ENCODE data around the gene TLX2. TPM values are rescaled to one million over a fixed set of nuclear protein-coding genes. Genes with fewer than 3 reads are reported as not detected.

The TLX2 gene
- total and polyA plus RNA-seq, 2 of the 4 experiments (the other 2 are of a cell fraction), result not detected

- POLR2A ChIA-PET (ENCODE audit: unreplicated experiment), result no interaction called here
Observed at GRCh38 chr2:74533464-74533863, 19.2 kb downstream of the TLX2 start.

More at GRCh38 chr2:74533464-74533863, 19.2 kb downstream of the TLX2 start:
- Histone ChIP-seq H2BK5ac (ENCODE audit: low read depth, low read length, poor library complexity, severe bottlenecking) (no peak overlapping the region), H3K23ac (ENCODE audit: low read depth, low read length) (no peak overlapping the region), H3K27ac (ENCODE audit: insufficient read depth, low read length) (no peak overlapping the region), H3K36me3 (ENCODE audit: control insufficient read depth, insufficient read depth, low read length) (peaks cover 24% of the 10 kb centered on the region), H4K91ac (ENCODE audit: insufficient read depth, low read depth, low read length) (no peak overlapping the region), H2BK120ac (ENCODE audit: low read depth, low read length) (no peak overlapping the region), H3K27me3 (ENCODE audit: control insufficient read depth, insufficient read depth, low read length) (no peaks in the 10 kb centered on the region), H3K9ac (ENCODE audit: low read depth, low read length) (no peak overlapping the region), H2BK15ac (ENCODE audit: low read depth, low read length) (no peak overlapping the region), H3K9me3 (ENCODE audit: control insufficient read depth, insufficient read depth, low read length) (no peaks in the 10 kb centered on the region), H3K4me1 (ENCODE audit: control insufficient read depth, insufficient read depth, low read length) (peaks cover 10% of the 10 kb centered on the region), H4K5ac (ENCODE audit: low read depth, low read length) (no peak overlapping the region), H4K20me1 (ENCODE audit: insufficient read depth, low read length) (peaks cover 3% of the 10 kb centered on the region; the same call in 1 of the 2 replicates), H3K4me3 (ENCODE audit: insufficient read depth, low read depth, low read length) (no peak overlapping the region), H2BK20ac (ENCODE audit: low read depth, low read length) (no peak overlapping the region), H3K18ac (ENCODE audit: low read depth, low read length) (no peak overlapping the region), H2AK9ac (replicated peaks; ENCODE audit: low read depth, low read length, poor library complexity) (peak overlapping the region; percentile 33), H3K79me1 (ENCODE audit: low read depth in 1 of 2, low read length in 2 of 2) (peaks cover 16 to 33% of the 10 kb centered on the region in 2 experiments), H2AK5ac (ENCODE audit: low read depth, low read length) (no peak overlapping the region), H3K4ac (ENCODE audit: low read depth, low read length) (no peak overlapping the region), H3K14ac (replicated peaks; ENCODE audit: low read depth, low read length) (no peak overlapping the region), H3K4me2 (ENCODE audit: low read depth, low read length) (no peak overlapping the region), H2AFZ (replicated peaks; ENCODE audit: low read length, poor library complexity) (no peak overlapping the region), H4K8ac (ENCODE audit: low read depth in 2 of 2, low read length in 2 of 2) (no peak overlapping the region), H3K56ac (ENCODE audit: extremely low read depth, insufficient read depth, low read length) (no peak overlapping the region), H3K9me1 (ENCODE audit: insufficient read depth, low read length) (peaks cover 9% of the 10 kb centered on the region)
- no TSS peak for BruUV-seq (replicated peaks)
- WGBS, 2 experiments (ENCODE audit: extremely low coverage in 2 of 2, insufficient read length in 1 of 2), result no CpG with 5 or more reads among the region's 4 CpGs
- dilution Hi-C loops (cut with HindIII; ENCODE audit: low sequenced_read_pairs, unreplicated experiment), result no loop called here
- in situ Hi-C loops (cut with MboI; ENCODE audit: low sequenced_read_pairs), result no loop called here
- ATAC-seq (ENCODE audit: low read depth), result no peak
- CTCF ChIA-PET, result interaction anchor here (1.0 kb wide), 1 partner anchor 17 kb away, joined by 3 read pairs; no protein-coding TSS in a partner anchor
- no peak for DNase-seq
- no peak for TF ChIP-seq MAZ (IDR thresholded peaks at IDR 0.05; ENCODE audit: borderline replicate concordance, low read depth, low read length)
- TF ChIP-seq SMC3 (IDR thresholded peaks at IDR 0.05; ENCODE audit: low read depth, low read length), result no peak
- no peak for TF ChIP-seq FOS (IDR thresholded peaks at IDR 0.05; ENCODE audit: low read depth, low read length)
- TF ChIP-seq RFX5 (IDR thresholded peaks at IDR 0.05; ENCODE audit: low read depth, low read length), result no peak
- TF ChIP-seq BHLHE40 (IDR thresholded peaks at IDR 0.05; ENCODE audit: low read depth, low read length), result no peak
- intact Hi-C loops (cut with micrococcal nuclease), result no loop called here
